K562 (cell line): Measurements from ENCODE around the gene ADAMTS14.

Experiments used
- GTF2F1 ChIP-seq: IDR thresholded peaks from 2 replicates; pipeline ENCODE4 v1.6.1; 2011; ENCODE audit warnings: low read depth, low read length, improper control_type of control experiment
- POLR2A ChIP-seq: fragments of 450-650 bp; conservative IDR thresholded peaks from 2 replicates; pipeline ENCODE4 v1.6.1; 2016
- ZNF668 ChIP-seq: fragments of 250-450 bp; sonication (Bioruptor Pico); IDR thresholded peaks from 2 replicates; pipeline ENCODE4 v1.8.0; 2022; ENCODE audit warnings: mild to moderate bottlenecking, inconsistent platforms
- TF ChIP-seq, protein P1 (sequence below): IDR thresholded peaks from 2 replicates; pipeline ENCODE4 v1.6.1; 2016; ENCODE audit warnings: missing genetic modification characterization, missing compliant biosample characterization
- TF ChIP-seq, protein P2 (sequence below), 3 experiments: IDR thresholded peaks in 2 of 3; conservative IDR thresholded peaks in 1 of 3; 2 replicates each; pipeline ENCODE4 v1.5.1; 2011 to 2012; ENCODE audit warnings: low read length in 3 of 3, mild to moderate bottlenecking in 3 of 3, control low read depth in 2 of 3, improper control_type of control experiment in 1 of 3, inconsistent platforms in 1 of 3, low read depth in 1 of 3, mixed read lengths in 1 of 3, moderate library complexity in 1 of 3; ENCODE audit not compliant: insufficient read depth in 2 of 3

DNA sequence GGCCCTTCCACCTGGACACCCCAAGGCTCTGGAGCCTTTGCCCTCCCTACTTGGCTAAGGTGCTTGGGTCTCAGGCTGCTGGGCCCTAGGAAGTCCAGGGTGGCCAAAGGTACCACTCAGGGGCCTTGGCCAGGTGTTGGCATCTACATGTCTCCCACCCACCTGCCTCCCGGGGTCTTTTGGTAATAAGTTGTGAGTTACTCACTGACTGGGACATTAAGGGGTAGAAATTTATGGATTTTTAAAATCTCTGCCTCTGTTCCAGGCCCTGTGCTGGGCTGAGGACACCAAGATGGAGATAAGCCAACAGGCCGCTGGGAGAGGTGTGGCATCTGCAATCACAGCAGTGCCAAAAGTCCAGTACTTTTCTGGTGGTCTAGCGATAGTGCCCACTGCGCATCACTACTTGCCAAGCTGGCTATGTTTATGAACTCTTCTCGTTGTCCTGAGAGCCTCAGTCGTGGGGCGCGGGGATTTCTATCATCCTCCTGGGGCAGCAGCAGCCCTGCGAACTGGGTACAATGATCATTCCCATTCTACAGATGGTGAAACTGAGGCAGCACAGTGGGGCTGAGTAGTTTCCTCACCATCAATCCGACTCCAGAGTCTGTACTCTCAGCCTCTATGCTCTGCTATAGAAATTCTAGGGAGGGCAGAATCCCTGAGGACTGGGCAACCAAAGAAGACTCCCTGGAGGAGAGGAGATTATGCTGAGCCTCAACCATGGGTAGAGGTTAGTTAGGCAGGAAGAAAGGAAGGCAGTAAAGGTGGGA lies 76.7 kb downstream of the ADAMTS14 start:
- TF ChIP-seq, protein P1, sequence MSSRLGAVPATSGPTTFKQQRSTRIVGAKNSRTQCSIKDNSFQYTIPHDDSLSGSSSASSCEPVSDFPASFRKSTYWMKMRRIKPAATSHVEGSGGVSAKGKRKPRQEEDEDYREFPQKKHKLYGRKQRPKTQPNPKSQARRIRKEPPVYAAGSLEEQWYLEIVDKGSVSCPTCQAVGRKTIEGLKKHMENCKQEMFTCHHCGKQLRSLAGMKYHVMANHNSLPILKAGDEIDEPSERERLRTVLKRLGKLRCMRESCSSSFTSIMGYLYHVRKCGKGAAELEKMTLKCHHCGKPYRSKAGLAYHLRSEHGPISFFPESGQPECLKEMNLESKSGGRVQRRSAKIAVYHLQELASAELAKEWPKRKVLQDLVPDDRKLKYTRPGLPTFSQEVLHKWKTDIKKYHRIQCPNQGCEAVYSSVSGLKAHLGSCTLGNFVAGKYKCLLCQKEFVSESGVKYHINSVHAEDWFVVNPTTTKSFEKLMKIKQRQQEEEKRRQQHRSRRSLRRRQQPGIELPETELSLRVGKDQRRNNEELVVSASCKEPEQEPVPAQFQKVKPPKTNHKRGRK (tag): no peak
- TF ChIP-seq ZNF668 (CRISPR knock-in tag) (no peak), GTF2F1 (no peak), POLR2A (no peak)
- TF ChIP-seq, protein P2, sequence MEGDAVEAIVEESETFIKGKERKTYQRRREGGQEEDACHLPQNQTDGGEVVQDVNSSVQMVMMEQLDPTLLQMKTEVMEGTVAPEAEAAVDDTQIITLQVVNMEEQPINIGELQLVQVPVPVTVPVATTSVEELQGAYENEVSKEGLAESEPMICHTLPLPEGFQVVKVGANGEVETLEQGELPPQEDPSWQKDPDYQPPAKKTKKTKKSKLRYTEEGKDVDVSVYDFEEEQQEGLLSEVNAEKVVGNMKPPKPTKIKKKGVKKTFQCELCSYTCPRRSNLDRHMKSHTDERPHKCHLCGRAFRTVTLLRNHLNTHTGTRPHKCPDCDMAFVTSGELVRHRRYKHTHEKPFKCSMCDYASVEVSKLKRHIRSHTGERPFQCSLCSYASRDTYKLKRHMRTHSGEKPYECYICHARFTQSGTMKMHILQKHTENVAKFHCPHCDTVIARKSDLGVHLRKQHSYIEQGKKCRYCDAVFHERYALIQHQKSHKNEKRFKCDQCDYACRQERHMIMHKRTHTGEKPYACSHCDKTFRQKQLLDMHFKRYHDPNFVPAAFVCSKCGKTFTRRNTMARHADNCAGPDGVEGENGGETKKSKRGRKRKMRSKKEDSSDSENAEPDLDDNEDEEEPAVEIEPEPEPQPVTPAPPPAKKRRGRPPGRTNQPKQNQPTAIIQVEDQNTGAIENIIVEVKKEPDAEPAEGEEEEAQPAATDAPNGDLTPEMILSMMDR (IDR thresholded peaks at IDR 0.05 in 2 of 3, conservative IDR thresholded peaks at IDR 0.05 in 1 of 3; ENCODE audit: insufficient read depth in 2 of 3, low read depth in 1 of 3, low read length in 3 of 3): no peak
